ENCODE results near the gene S100A4.

Gene S100A4

DNA sequence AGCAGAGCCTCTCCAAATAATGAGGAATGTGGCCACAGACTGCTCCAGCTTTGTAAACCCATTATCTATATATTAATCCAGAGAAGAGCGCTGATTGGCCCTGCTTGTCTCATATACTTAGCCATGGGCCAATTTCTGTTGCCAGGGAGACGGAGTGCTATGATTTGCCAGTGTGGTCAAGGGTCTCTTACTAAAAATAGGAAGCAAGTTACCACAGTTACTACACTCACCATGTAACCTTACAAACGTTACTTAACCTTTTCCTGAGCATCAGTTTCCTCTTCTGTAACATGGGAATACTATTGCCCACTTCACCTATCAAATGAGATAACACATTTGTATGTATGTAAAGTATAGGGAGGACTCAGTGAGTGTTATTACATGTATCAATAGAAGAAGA is 27.7 kb upstream of the S100A4 start:
- TF ChIP-seq, protein P1, sequence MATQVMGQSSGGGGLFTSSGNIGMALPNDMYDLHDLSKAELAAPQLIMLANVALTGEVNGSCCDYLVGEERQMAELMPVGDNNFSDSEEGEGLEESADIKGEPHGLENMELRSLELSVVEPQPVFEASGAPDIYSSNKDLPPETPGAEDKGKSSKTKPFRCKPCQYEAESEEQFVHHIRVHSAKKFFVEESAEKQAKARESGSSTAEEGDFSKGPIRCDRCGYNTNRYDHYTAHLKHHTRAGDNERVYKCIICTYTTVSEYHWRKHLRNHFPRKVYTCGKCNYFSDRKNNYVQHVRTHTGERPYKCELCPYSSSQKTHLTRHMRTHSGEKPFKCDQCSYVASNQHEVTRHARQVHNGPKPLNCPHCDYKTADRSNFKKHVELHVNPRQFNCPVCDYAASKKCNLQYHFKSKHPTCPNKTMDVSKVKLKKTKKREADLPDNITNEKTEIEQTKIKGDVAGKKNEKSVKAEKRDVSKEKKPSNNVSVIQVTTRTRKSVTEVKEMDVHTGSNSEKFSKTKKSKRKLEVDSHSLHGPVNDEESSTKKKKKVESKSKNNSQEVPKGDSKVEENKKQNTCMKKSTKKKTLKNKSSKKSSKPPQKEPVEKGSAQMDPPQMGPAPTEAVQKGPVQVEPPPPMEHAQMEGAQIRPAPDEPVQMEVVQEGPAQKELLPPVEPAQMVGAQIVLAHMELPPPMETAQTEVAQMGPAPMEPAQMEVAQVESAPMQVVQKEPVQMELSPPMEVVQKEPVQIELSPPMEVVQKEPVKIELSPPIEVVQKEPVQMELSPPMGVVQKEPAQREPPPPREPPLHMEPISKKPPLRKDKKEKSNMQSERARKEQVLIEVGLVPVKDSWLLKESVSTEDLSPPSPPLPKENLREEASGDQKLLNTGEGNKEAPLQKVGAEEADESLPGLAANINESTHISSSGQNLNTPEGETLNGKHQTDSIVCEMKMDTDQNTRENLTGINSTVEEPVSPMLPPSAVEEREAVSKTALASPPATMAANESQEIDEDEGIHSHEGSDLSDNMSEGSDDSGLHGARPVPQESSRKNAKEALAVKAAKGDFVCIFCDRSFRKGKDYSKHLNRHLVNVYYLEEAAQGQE (IDR thresholded peaks at IDR 0.05; ENCODE audit: insufficient read depth in 1 of 2, low read depth in 2 of 2, low read length in 2 of 2): no peak
- TF ChIP-seq SIN3A (IDR thresholded peaks at IDR 0.05; ENCODE audit: borderline replicate concordance, insufficient read depth, low read length): no peak
- no peak for TF ChIP-seq POLR2AphosphoS5 (IDR thresholded peaks at IDR 0.05; ENCODE audit: low read depth, low read length)
- TF ChIP-seq FOXP2 (optimal IDR thresholded peaks at IDR 0.05; ENCODE audit: borderline replicate concordance, extremely low read depth, extremely low read length, insufficient read depth): no peak
- no peak for TF ChIP-seq TAF1 (IDR thresholded peaks at IDR 0.05; ENCODE audit: borderline replicate concordance, insufficient read depth, low read length)

DNA sequence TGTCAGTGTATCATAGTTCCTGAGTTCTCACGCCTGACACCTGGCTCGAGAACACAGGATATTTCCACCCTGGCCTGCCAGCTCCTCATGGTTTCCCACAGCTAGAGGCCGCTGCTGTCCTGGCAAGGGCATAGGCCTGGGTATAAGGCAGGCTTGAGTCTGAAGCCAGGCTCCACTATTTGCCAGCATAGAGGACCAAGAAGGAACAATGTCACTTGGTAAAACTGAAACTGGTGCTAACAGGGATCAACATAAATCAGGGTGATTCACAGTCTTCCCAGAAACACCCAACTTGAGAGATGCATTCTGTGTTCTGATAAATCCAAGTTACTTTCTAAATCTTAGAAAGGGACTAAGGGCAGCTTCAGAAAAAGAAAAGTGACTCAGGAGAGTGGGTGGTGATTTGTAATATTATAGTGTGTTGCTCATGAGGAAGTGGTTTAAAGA is 27.0 kb upstream of the S100A4 start:
- no peak for TF ChIP-seq FOXP2 (optimal IDR thresholded peaks at IDR 0.05; ENCODE audit: borderline replicate concordance, extremely low read depth, extremely low read length, insufficient read depth)

DNA sequence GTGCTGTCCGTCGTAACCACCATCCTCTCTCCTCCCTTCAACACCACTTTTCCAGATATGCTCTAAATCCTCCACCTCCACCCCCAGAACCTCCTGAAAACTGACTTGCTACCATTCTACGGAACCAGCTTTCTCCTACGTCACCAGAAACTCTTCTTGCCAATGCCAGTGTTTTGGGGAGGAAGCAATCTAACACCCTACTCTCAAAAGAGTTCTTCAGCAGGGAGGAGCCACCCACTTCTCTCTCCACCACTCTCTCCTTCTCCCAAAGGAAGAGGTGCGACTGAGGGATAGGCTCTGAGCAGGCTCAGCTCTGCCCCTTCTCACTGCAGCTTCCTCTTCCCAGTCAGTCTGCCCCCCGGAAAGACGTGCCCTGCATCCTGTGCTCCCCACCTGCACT is 26.1 kb upstream of the S100A4 start:
- no peak for TF ChIP-seq SIN3A (IDR thresholded peaks at IDR 0.05; ENCODE audit: borderline replicate concordance, insufficient read depth, low read length)
- no peak for TF ChIP-seq TAF1 (IDR thresholded peaks at IDR 0.05; ENCODE audit: borderline replicate concordance, insufficient read depth, low read length)
- no peak for TF ChIP-seq POLR2AphosphoS5 (IDR thresholded peaks at IDR 0.05; ENCODE audit: low read depth, low read length)
- TF ChIP-seq FOXP2 (optimal IDR thresholded peaks at IDR 0.05; ENCODE audit: borderline replicate concordance, extremely low read depth, extremely low read length, insufficient read depth): no peak
- TF ChIP-seq, protein P1 (IDR thresholded peaks at IDR 0.05; ENCODE audit: insufficient read depth in 1 of 2, low read depth in 2 of 2, low read length in 2 of 2): no peak

DNA sequence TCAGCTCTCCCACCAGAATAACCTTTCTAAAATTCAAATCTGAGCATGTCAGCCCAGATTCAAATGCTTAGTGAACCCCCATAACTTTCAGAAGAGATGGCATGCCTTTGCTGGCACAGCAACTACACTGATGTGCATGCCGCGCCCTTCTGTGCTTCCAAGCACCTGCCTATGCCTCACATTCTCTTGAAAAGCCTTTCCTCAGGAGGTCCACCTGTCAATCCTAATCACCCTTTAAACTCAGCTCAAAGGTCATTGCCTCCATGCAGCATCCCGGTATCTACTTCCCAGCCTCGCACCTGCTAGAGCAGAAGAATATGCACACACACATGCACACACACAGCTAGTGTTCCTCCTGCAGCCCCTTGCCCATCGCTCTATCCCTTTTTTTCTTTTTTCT is 25.3 kb upstream of the S100A4 start:
- TF ChIP-seq POLR2AphosphoS5 (IDR thresholded peaks at IDR 0.05; ENCODE audit: low read depth, low read length): no peak
- no peak for TF ChIP-seq TAF1 (IDR thresholded peaks at IDR 0.05; ENCODE audit: borderline replicate concordance, insufficient read depth, low read length)
- TF ChIP-seq FOXP2 (optimal IDR thresholded peaks at IDR 0.05; ENCODE audit: borderline replicate concordance, extremely low read depth, extremely low read length, insufficient read depth): no peak
- TF ChIP-seq SIN3A (IDR thresholded peaks at IDR 0.05; ENCODE audit: borderline replicate concordance, insufficient read depth, low read length): no peak
- TF ChIP-seq, protein P1 (IDR thresholded peaks at IDR 0.05; ENCODE audit: insufficient read depth in 1 of 2, low read depth in 2 of 2, low read length in 2 of 2): no peak

DNA sequence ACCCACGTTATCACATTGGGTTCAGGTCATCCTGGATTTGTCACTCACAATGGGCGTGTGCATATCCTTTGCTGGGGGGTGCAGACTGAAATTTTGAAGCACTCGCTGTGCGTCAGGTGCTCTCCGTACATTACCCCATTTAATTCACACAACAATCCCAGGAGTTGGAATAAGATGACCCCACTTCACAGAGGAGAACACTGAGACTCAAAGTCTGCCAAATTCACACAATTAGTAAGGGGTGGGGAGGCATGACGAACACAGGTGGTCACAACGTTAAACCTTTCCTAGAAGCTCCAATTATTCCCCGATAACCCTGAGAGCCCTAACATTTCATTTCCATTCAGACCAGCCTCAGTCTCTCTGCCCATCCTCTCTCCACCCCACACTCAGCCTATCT is 23.9 kb upstream of the S100A4 start:
- TF ChIP-seq TAF1 (IDR thresholded peaks at IDR 0.05; ENCODE audit: borderline replicate concordance, insufficient read depth, low read length) (no peak), SIN3A (IDR thresholded peaks at IDR 0.05; ENCODE audit: borderline replicate concordance, insufficient read depth, low read length) (no peak), POLR2AphosphoS5 (IDR thresholded peaks at IDR 0.05; ENCODE audit: low read depth, low read length) (no peak), FOXP2 (optimal IDR thresholded peaks at IDR 0.05; ENCODE audit: borderline replicate concordance, extremely low read depth, extremely low read length, insufficient read depth) (no peak)
- TF ChIP-seq, protein P1 (IDR thresholded peaks at IDR 0.05; ENCODE audit: insufficient read depth in 1 of 2, low read depth in 2 of 2, low read length in 2 of 2): no peak
